A549 (cell line): ENCODE measurements around the gene SLC2A5. TPM values are rescaled to one million over a fixed set of nuclear protein-coding genes. Genes with fewer than 3 reads are reported as not detected.
"Not testable (repeated sequence)": the region's sequence is repeated elsewhere in the genome, so short reads cannot be mapped to it uniquely, and the experiment has no call there.

ENCODE experiments used
- ATAC-seq, 2 experiments: fragments of 200-7000 bp in 1 of 2; fragments of >200 bp in 1 of 2; cut with Nextera tagmentation in 1 of 2; cut with Tn5 transposase in 1 of 2; 3 replicates each; pipeline versions ENCODE4 v1.8.0 to v1.9.1; 2018 to 2020; ENCODE audit warnings: mild to moderate bottlenecking in 1 of 2, moderate library complexity in 1 of 2
- CTCF ChIA-PET: fragments of 300-600 bp; sonication (Branson Sonifier 250); formaldehyde crosslinking; extraction: SDS; loops from one replicate; lab custom pipeline; 2021; ENCODE audit warnings: antibody characterized with exemption, inconsistent platforms; lab: Yijun Ruan, JAX
- POLR2A ChIA-PET: fragments of 350-600 bp; formaldehyde crosslinking; extraction: SDS; loops from one replicate; lab custom pipeline; 2021; ENCODE audit warnings: antibody characterized with exemption, inconsistent platforms; lab: Yijun Ruan, JAX
- DNase-seq, 2 experiments: peaks; one replicate each; pipeline versions ENCODE4 v3.0.0 to v3.0.0-alpha.2; 2011 to 2016; ENCODE audit warnings: low read depth in 1 of 2, low spot score in 1 of 2
- FAIRE-seq: peaks from 2 replicates; lab custom pipeline; 2011; peaks lifted over from hg19 to GRCh38; lab: Jason Lieb, UNC
- H3K27ac ChIP-seq, 2 experiments: fragments of >200 bp; sonication (Bioruptor Twin); formaldehyde crosslinking; 3 replicates each; pipeline ENCODE4 v1.5.1; 2016 to 2017
- H3K4me1 ChIP-seq: fragments of >200 bp; sonication (Bioruptor Twin); formaldehyde crosslinking; 3 replicates; pipeline ENCODE4 v1.6.1; 2016
- H3K4me2 ChIP-seq: fragments of >200 bp; sonication (Bioruptor Twin); formaldehyde crosslinking; 3 replicates; pipeline ENCODE4 v1.6.1; 2016
- H3K4me3 ChIP-seq: fragments of >200 bp; sonication (Bioruptor Twin); formaldehyde crosslinking; 3 replicates; pipeline ENCODE4 v1.5.1; 2016
- H3K9me3 ChIP-seq: fragments of >200 bp; sonication (Bioruptor Twin); formaldehyde crosslinking; 3 replicates; pipeline ENCODE4 v1.6.1; 2016
- CBX8 ChIP-seq: fragments of 200-600 bp; sonication (generic); IDR thresholded peaks from 2 replicates; pipeline ENCODE4 v1.6.1; 2016
- CEBPB ChIP-seq, 2 experiments: fragments of >200 bp in 1 of 2; sonication (Bioruptor Twin) in 1 of 2; formaldehyde crosslinking in 1 of 2; IDR thresholded peaks; 2 replicates each; pipeline ENCODE4 v1.6.1; 2012 to 2016
- EHMT2 ChIP-seq: fragments of 200-600 bp; sonication (generic); IDR thresholded peaks from 2 replicates; pipeline ENCODE4 v1.6.1; 2016; ENCODE audit warnings: antibody characterized with exemption, low read depth, mild to moderate bottlenecking, moderate library complexity
- EP300 ChIP-seq, 2 experiments: fragments of >200 bp; sonication (Bioruptor Twin); formaldehyde crosslinking; IDR thresholded peaks; 2 replicates in 1 of 2; 3 replicates in 1 of 2; pipeline ENCODE4 v1.6.1; 2016 to 2017
- ESRRA ChIP-seq: fragments of 150-350 bp; IDR thresholded peaks from 2 replicates; pipeline ENCODE4 v1.6.1; 2014; ENCODE audit warnings: mild to moderate bottlenecking, low read length, borderline replicate concordance
- HOXA7 ChIP-seq: fragments of 250-450 bp; sonication (Bioruptor Pico); IDR thresholded peaks from 2 replicates; pipeline ENCODE4 v1.5.0; 2020; ENCODE audit warnings: mild to moderate bottlenecking, moderate library complexity
- NR3C1 ChIP-seq: fragments of >200 bp; sonication (Bioruptor Twin); formaldehyde crosslinking; IDR thresholded peaks from 3 replicates; pipeline ENCODE4 v1.6.1; 2017
- REST ChIP-seq: fragments of 200-600 bp; sonication (generic); IDR thresholded peaks from 2 replicates; pipeline ENCODE4 v1.6.1; 2016; ENCODE audit warnings: antibody characterized with exemption, mild to moderate bottlenecking, moderate library complexity
- RNF2 ChIP-seq: fragments of 200-600 bp; sonication (generic); IDR thresholded peaks from 2 replicates; pipeline ENCODE4 v1.6.1; 2016; ENCODE audit warnings: low read depth, mild to moderate bottlenecking, antibody characterized with exemption, moderate library complexity, borderline replicate concordance
- SREBF2 ChIP-seq: fragments of 450-650 bp; IDR thresholded peaks from 2 replicates; pipeline ENCODE4 v1.6.1; 2014; ENCODE audit warnings: mild to moderate bottlenecking, moderate library complexity
- WGBS: methylation state at CpG from one replicate; pipeline ENCODE4 v1.1.6; 2017; ENCODE audit errors: missing lambda C conversion rate; 5-methylcytosine and 5-hydroxymethylcytosine counted together
- polyA plus RNA-seq, 4 experiments: library from polyadenylated mRNA; depleted of rRNA in 3 of 4; stranded (reverse); fragments of >200 nt; fragmentation: RNase III in 1 of 4; extraction: RNeasy Plus Mini Kit Qiagen cat#74134 plus additional on column Dnase treatment in 1 of 4; gene quantifications; 2 replicates in 3 of 4; 3 replicates in 1 of 4; pipeline ENCODE4 v1.2.3, GENCODE V29; 2011 to 2017
- TF ChIP-seq, protein P1 (sequence below): fragments of 250-450 bp; sonication (Bioruptor Pico); IDR thresholded peaks from 2 replicates; pipeline ENCODE4 v1.5.0; 2021; ENCODE audit warnings: mild to moderate bottlenecking, moderate library complexity, borderline replicate concordance
- TF ChIP-seq, protein P2 (sequence below): fragments of >200 bp; sonication (Bioruptor Twin); formaldehyde crosslinking; IDR thresholded peaks from 3 replicates; pipeline ENCODE4 v1.6.1; 2016

The SLC2A5 gene
- polyA plus RNA-seq, 2 of the 4 experiments (the other 2 are of a cell fraction): 0.12 to 0.19 TPM

DNA sequence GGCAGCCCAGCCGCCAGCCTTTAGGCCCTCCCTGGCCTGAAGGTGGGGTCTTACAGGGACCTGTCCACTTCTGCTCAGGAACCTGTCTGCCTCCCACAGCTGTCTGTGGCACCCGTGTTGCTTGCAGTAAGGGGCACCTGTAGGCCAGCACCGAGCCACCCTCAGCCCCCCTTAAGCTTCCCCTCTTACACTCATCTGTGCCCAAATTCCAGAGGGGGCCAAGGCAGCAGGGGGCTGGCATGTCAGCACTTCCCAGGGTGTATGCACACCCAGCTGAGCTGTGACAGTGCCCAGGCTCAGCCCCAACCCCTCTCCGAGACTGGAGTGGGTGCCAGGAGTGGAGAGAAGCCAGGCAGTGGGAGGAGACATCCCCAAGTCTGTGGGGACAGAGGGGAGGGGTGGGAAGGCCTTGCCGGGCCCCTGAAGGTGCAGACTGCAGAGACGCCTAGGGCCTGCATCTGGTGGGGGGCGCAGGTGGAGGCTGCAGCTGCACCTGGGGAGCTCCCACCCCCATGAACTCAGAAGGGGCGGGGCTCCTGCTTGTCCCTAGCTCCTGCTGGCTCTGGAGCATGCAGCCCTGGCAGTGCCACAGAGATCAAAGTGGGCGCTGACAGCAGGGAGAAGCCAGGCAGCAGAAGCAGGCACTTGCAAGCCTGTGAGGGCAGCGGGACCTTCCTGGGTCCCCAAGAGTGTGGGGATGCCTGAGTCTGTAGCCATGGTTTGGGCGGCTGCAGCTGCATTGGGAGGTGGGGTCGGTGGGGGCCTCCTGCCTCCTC lies 37.8 kb downstream of the SLC2A5 start:
- TF ChIP-seq NR3C1: no peak
- no peak for TF ChIP-seq CBX8
- TF ChIP-seq CEBPB (IDR thresholded peaks at IDR 0.05): no peak
- TF ChIP-seq, all 56 proteins: peak for 0
- Histone ChIP-seq H3K9me3 (peaks cover 13% of the 10 kb centered on the region; the same call in 2 of the 3 replicates), H3K27ac (no peak overlapping the region), H3K4me3 (no peak overlapping the region), H3K4me1 (no peaks in the 10 kb centered on the region), H3K4me2 (no peak overlapping the region)
- POLR2A ChIA-PET: no interaction called here
- DNase-seq (no peak), FAIRE-seq (no peak), ATAC-seq (no peak)
- CTCF ChIA-PET: interaction anchor here (0.6 kb wide), 2 partner anchors 69 to 781 kb away, joined by 3 to 4 read pairs; no protein-coding TSS in a partner anchor
- WGBS: 13% methylated on average over 3 of the region's 12 CpGs

GRCh38 chr1:9031077-9031476 lies 38.4 kb downstream of the SLC2A5 start:
- FAIRE-seq, H3K27ac ChIP-seq, POLR2A ChIA-PET, DNase-seq, H3K4me2 ChIP-seq, H3K4me1 ChIP-seq, H3K4me3 ChIP-seq, ATAC-seq: not testable (repeated sequence)
- 51% methylated on average over 3 of the region's 4 CpGs for WGBS
- H3K9me3 ChIP-seq: peaks cover 13% of the 10 kb centered on the region; the same call in 2 of the 3 replicates
- CTCF ChIA-PET: interaction anchor here (0.6 kb wide), 1 partner anchor 68 kb away, joined by 3 read pairs; no protein-coding TSS in a partner anchor

- TF ChIP-seq, protein P1, sequence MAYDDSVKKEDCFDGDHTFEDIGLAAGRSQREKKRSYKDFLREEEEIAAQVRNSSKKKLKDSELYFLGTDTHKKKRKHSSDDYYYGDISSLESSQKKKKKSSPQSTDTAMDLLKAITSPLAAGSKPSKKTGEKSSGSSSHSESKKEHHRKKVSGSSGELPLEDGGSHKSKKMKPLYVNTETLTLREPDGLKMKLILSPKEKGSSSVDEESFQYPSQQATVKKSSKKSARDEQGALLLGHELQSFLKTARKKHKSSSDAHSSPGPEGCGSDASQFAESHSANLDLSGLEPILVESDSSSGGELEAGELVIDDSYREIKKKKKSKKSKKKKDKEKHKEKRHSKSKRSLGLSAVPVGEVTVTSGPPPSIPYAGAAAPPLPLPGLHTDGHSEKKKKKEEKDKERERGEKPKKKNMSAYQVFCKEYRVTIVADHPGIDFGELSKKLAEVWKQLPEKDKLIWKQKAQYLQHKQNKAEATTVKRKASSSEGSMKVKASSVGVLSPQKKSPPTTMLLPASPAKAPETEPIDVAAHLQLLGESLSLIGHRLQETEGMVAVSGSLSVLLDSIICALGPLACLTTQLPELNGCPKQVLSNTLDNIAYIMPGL (CRISPR knock-in tag): no peak
- TF ChIP-seq REST (no peak), EHMT2 (no peak), HOXA7 (CRISPR knock-in tag) (no peak), RNF2 (no peak), EP300 (IDR thresholded peaks at IDR 0.05) (no peak), ESRRA (no peak), NR3C1 (no peak), SREBF2 (no peak)
- TF ChIP-seq, protein P2, sequence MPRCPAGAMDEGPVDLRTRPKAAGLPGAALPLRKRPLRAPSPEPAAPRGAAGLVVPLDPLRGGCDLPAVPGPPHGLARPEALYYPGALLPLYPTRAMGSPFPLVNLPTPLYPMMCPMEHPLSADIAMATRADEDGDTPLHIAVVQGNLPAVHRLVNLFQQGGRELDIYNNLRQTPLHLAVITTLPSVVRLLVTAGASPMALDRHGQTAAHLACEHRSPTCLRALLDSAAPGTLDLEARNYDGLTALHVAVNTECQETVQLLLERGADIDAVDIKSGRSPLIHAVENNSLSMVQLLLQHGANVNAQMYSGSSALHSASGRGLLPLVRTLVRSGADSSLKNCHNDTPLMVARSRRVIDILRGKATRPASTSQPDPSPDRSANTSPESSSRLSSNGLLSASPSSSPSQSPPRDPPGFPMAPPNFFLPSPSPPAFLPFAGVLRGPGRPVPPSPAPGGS: no peak
- CTCF ChIA-PET: no interaction called here
- Histone ChIP-seq H3K4me1 (no peaks in the 10 kb centered on the region), H3K4me3 (no peak overlapping the region), H3K9me3 (peaks cover 8% of the 10 kb centered on the region; the same call in 1 of the 3 replicates), H3K4me2 (no peak overlapping the region), H3K27ac (no peak overlapping the region)
- no peak for DNase-seq
- WGBS: 74% methylated on average over 5 of the region's 5 CpGs
- ATAC-seq: no peak
- no peak for FAIRE-seq
- POLR2A ChIA-PET: no interaction called here
These were observed 40.3 kb downstream of the SLC2A5 start for GRCh38 chr1:9028921-9029705.
